Stomach (tissue), 4 donors: ENCODE measurements around the gene LYPLA2.

ENCODE experiments used
- POLR2AphosphoS5 ChIP-seq, 3 donors: sonication (generic); formaldehyde crosslinking; IDR thresholded peaks; one replicate each; pipeline ENCODE4 v1.6.1; 2016; ENCODE audit warnings: antibody characterized with exemption in 3 of 3
- TF ChIP-seq, protein P1 (sequence below), 7 experiments: fragments of 450-650 bp in 4 of 7; fragments of 200-600 bp in 3 of 7; sonication (generic) in 3 of 7; IDR thresholded peaks; one replicate each; pipeline ENCODE4 v1.5.1; 2016 to 2019; ENCODE audit warnings: antibody characterized with exemption in 7 of 7, control low read depth in 2 of 7, mild to moderate bottlenecking in 1 of 7

DNA sequence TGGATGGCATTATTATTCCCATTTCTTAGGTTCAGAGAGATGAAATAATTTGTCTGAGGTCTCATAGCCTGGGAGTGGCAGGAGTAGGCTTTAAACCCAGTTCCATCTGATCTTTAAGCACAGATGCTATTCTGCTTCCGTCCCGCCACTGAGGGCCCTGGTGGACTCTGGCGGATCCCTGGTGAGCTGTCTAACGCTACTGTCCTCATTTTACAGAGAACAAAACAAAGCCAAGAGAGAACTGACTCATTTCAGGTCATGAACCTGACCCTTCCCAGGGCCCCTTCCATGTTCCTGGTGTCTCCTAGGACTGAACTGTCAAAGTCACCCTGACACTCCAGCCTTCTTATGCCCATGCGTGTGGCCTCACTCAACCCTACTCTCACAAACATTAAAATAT, 12.7 kb downstream of the LYPLA2 start:
- TF ChIP-seq, protein P1, sequence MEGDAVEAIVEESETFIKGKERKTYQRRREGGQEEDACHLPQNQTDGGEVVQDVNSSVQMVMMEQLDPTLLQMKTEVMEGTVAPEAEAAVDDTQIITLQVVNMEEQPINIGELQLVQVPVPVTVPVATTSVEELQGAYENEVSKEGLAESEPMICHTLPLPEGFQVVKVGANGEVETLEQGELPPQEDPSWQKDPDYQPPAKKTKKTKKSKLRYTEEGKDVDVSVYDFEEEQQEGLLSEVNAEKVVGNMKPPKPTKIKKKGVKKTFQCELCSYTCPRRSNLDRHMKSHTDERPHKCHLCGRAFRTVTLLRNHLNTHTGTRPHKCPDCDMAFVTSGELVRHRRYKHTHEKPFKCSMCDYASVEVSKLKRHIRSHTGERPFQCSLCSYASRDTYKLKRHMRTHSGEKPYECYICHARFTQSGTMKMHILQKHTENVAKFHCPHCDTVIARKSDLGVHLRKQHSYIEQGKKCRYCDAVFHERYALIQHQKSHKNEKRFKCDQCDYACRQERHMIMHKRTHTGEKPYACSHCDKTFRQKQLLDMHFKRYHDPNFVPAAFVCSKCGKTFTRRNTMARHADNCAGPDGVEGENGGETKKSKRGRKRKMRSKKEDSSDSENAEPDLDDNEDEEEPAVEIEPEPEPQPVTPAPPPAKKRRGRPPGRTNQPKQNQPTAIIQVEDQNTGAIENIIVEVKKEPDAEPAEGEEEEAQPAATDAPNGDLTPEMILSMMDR (IDR thresholded peaks at IDR 0.05) = no peak
- TF ChIP-seq POLR2AphosphoS5 (IDR thresholded peaks at IDR 0.05) = no peak
